ENCODE data around the gene MAP2K6.
"Not testable (repeated sequence)": the region's sequence is repeated elsewhere in the genome, so short reads cannot be mapped to it uniquely, and the experiment has no call there.

The MAP2K6 gene

DNA sequence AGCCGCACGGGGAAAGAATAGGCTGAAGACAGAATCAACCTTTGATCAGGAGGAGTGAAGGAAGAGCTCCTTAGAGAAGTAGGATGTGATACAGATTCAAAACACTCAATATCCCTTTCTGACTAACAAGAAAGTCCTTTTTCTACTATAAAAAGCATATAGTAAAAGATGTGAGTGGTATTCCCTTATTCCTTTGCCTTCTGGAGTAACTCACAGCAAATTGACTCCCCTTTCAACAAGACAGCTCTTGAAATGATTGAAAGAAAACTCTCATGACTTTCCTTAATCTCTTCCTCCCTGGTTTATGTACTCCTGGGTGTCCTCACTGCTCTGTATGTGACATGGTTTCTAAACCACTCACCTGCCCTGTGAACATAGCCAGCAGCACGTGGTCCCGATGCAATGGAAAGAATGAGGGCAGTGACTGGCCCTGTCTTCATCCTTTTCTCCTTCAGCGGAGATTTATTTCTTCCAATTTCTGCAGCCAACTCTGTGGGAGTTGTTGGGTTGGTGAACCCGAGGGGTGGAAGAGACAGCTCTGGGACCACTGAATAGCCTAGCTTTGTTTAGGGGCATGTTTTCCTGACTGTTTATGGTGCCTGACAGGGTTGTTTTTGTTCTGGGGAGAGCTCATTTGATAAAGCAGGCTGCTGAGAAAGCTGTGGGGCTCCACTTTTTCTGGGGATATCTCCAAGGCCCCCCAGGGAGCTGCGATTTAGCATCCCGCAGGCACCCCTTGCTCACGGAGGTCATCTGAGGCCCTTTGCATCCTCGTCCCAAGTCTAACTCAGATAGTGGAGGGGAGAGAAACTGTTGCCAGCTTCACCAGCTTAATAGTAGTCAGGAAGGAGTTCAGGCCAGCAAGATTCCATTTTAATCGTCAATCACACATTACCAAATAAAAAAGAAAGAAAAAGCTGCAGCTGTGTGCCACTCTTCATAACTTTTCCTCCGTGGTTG is 46.7 kb downstream of the MAP2K6 start:
- no peak for DNase-seq

DNA sequence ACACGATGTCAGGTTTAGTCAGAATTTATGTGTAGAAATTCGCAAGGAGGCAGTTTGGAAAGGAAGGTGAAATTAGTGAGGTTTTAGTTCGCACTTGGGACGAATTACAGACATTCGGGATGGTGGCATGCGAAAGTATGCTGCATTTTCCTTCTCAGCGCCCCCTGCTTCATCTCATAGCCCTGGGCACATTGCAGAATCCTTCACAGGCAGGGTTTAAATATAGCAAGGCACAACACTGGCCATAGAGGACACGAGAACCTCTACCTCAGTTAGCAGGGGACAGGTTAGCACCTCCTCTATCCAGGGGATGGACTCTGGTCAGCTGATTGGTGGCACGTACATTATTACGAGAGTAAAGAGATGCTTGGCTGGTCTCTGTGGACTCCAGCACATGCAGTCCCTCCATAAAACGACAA is 47.5 kb downstream of the MAP2K6 start:
- no peak for DNase-seq

DNA sequence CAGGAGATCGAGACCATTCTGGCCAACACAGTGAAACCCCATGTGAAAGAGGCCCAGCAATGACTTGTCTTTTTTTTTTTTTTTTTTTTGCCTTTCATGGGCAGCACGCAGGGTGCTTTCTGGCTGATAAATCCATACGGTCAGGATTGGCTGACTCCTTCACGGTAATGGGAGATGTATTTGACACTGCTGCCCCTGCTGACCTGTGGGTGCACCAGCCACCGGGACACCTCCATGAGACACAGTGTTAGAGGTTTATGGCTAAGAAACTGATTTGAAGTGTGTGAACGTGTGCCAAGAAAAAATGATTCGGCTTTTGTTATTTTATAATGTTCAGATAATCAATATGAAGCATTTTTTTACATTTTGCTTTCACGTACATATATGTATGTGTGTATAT is 48.4 kb downstream of the MAP2K6 start:
- no peak for DNase-seq

DNA sequence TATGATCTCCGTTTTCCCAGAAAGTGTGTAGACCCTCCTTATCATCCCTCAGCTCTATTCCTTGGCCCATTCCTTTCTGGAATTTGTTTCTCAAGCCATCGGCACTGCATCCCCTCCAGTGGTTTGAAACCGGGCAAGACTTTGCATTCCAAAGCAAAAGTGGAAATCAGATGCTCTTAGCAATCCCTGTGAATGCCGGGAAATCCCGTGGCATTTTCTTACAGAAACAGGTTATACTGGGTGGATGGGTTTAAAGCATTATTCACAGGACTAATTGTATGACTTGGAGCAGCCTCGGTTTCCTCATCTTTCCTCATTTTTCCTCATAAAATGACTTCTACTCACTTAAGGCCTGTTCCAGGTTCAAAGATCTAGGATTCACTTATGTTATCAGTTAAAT is 52.0 kb downstream of the MAP2K6 start:
- DNase-seq = no peak

DNA sequence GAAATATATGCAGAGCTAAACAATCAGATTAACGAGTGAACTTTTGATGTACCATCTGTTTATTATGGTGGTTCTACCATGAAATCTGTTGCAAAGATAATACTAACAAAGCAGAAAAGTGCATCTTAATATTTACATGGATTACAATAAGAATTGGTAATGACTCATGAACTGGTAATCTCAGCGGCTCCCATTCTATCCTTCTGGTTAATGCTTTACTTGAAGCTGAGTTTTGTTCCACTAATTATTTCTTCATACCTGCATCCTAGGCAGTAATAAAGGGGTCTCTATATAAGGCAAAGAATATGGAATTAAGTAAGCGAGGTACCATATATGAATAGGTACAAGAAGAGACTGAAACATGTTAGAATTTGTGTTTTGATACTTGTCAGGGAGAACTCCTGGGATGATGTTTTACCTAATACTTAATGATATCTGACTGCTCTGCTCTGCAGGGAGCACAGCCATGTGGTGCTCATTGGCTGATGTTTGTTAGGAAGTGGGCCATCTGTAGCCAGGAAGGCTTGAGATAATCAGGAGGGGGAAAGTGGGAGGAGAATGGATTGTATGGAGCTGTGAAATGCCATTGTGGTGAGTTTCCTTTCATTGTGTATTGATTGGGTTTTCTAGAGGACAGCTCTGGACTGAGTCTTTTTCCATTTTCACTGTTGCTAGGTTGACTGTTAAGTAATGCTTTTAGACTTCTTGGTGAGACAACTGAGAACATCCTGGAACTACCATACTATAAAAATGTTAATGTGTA is 52.6 kb downstream of the MAP2K6 start:
- DNase-seq = no peak

DNA sequence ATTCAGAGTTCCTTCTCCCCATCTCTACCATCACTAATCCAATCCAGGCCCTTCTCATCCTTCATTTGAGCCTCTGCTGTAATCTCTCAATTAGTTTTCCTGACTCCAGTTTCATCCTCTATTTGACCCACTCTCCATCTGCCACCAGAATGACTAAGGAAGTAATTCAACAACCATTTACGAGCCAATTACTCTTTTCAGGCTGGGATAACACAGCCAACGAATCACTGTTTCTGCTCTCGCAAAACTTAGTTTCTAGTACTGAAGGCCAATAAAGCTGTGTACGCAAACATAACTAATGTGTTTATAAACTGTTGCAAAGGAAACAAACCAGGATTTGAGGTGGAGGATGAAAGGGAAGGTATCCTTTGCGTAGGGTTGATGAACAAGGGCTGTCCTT is 53.7 kb downstream of the MAP2K6 start:
- no peak for DNase-seq

DNA sequence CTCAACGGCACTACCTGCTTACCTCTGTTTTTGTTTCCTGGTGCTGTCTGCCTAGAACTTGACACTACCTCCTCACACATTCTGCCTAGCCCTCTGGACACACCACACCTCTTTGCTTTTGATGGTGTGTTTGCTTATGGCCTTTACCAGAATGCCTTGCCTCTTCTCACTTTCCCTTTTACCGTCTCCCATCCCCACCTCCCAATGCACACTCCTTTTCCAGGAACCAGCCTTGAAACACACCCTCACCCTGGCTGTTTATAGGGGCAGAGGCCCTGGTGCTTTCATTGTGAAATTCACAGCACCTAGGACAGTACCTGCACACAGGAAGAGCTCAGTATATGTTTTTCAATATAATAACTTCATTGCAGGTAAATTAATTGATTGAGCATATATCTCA is 56.2 kb downstream of the MAP2K6 start:
- DNase-seq = no peak

DNA sequence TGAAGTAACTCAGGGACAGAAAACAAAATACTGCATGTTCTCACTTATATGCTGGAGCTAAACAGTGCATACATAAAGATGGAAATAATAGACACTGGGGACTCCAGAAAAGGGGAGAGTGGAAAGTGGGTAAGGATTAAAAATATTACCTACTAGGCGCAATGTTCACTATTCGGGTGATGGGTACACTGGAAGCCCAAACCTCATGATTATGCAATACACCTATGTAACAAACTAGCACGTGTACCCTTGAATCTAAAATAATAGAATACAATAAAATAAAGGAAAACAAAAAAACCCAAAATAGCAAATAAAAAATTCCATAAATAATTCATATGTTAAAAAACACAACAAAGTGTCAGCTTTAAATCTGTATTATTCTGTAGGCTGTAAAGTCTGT is 56.9 kb downstream of the MAP2K6 start:
- DNase-seq = no peak

DNA sequence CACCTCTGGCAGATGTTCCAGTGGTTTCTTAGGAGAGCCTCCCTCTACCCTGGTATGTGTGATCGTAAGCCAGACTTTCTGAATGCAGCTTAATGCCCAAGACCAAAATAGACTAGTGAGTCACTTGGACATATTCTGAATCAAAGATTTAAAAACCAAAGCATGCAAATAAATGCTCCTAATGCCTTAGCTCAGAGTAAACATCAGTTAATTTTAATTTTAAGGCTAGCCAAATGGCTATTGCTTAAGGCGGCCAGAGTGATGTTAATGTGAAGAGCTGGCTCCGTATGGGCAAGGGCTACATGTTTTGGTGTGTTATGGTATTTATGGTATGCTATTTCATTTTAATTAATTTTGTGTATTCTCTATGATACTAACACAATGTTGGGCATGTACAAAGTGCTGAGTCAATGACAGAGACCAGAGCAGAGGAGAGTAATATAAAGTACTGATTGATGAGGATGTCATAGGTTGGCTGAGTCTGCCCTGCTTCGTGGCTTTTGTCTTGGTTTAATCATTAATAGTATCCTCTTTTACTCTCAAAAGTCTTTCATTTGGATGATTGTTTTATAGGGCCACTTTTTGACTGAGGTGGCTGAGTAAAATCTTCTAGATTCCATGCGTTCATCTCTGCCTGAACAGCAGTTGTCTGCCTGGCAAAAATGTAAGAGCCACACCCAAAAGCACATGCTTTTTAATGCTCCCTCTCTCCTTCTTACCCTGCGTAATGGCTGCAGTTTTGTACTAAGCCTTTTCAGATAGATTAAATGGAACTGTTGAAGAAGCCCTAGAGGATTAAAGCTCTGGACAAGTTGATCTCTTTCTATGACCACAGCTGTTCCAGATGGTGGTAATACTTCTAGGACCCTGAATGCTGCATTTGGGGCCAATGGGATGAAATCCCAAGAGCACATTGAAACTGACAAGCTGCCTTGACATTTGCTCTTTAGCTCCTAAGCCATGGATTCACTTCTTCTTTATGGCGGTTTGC is 59.6 kb downstream of the MAP2K6 start:
- no peak for DNase-seq

DNA sequence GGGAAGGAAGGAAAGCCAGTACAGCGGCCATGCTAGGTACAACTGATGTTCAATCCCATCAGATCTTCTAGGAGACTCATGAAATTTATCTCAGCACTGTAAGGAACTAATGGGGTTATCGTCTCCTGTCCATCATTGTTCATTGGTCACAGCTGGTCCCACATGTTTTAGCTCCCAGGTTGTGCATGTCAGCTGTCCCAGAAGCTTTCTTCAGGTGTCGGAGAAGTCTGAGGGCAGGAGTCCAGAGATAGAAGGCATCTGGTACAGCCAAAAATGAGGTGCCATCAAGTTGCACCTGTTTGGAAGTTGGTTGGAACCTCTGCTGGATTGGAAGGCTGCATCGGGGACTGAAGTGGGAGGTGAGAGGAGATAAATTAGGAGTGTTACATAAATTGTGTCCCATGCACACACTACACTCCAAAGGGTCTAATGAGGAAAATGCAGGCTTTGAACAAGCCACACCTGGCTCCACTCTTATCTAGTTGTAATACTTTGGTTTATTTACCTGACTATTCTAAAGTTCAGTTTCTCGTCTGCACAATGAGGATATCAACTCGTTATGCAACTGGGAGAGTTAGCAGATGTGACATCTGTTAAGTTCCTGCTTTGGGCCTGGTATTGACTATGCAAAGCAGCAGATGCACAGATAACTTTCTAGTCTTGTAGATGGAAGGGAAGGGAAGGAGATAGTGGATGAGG is 62.9 kb downstream of the MAP2K6 start:
- no peak for DNase-seq

DNA sequence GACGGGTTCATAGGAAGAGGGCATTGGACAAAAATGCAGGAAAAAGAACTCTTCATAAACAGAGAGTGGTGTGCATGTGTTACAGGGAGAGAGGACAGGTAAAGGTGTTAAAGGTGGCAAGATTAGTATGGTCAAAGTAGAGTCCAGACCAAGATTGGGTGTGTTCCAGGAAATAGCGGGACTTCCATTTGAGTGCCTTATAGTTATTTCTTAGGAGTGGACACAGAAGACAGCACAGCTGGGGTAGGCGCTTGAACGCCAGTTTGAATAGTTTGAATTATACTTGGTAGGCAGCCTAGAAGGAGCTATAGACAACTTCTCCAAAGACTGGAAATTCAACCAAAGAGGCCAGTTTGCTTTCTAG is 63.4 kb downstream of the MAP2K6 start:
- DNase-seq = no peak

DNA sequence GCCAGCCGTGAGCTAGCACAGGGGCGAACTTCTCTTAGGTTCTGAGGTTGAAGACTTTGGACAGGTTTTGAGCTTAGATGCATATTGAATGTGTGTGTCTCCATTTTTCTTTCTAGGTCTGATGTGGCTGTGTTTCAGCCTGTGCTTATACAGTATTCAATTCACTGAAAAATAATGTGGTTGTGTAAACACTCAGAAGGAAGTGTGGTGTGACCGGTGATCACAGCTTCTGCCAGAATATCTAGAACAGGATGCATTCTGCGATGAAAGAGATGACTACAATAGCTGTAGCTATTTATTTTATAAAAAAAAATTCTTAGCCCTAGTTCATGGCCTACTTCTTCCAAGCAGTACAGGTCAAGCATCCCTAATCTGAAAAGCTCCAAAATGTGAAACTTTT is 64.4 kb downstream of the MAP2K6 start:
- no peak for DNase-seq

DNA sequence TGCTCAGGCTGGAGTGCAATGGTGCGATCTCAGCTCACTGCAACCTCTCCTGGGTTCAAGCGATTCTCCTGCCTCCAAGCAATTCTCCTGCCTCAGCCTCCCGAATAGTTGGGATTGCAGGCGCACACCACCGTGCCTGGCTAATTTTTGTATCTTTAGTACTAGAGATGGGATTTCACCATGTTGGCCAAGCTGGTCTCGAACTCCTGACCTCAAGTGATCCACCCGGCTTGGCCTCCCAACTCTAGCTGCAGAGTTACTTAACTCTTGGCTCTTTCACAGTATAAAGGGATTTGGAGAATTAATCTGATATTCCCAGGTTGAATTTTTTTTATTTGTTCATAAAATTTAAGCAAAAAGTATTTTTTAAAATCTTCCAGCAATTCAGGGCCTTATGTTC is 65.3 kb downstream of the MAP2K6 start:
- not testable (repeated sequence) for DNase-seq

DNA sequence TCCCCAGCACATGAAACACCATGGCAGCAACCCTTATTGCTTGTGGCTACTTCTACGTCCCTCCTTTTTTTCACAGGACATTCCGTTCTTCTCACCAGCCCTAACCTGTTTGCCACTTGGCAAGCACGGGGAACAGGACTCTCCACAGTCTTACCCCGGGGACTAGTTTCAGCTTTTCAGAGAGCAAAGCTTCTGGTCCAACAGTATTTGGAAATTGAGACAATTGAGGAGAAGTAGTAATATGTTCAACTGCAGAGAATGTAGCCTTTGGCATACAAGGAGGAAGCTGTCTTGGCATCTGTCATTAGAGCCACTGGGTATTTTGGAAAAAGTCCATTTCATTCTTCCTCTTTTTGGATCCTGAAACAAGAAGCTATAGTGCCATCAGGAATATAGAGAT is 65.7 kb downstream of the MAP2K6 start:
- DNase-seq = peak in 1 of 2 experiments; percentile 58

DNA sequence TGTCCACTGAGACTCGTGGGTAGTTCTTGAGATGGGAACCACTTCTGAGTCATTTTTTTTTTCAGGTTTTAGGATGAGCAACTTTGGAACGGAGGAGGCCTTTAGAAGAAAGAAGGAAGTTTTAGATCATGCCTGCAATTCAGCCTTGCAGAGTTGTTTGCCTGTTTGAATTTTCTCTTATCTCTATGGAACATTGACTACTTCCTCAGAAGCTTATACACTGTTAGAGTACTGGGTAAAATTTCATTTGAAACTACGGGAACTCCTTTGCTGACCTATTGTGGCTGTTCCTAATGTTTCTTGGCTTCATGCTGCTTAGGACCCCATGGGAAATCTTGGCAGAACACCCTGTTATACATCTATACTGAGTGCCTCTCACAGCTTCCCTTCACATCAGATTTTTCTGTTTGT is 70.8 kb downstream of the MAP2K6 start:
- no peak for DNase-seq

DNA sequence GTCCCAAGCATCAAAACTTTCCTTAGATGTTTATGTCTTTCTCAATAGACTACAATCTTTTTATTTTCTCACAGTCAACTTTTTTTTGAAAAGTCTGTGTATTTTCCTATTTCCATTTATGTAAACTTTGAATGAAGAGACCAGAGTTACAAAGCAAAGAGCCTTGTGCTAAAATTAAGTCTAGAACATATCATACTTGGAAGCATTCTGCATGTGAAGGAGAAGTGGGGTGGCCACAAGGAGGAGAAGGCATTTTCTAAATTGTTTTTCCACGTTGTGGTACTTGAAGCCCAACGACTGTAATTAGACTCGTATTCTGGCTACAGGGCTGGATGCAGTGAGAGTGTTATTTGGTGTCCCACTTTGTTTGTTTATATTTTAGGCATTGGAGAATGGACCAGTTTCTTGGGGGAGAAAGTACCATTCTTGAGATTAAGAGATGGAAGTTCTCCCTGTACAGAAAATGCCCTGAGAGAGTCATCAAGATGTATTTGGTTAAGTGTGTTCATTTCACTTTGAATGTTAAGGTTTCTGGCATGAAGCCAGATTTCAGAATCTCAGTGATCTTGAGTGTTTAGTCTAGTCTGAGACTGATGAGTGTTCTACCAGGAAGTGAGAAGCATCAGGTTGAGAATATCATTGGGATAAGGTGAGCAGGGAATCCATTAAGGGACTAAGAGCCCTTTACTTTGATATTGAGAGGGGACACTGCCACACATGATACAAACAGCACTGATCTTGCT is 71.6 kb downstream of the MAP2K6 start:
- DNase-seq = no peak

DNA sequence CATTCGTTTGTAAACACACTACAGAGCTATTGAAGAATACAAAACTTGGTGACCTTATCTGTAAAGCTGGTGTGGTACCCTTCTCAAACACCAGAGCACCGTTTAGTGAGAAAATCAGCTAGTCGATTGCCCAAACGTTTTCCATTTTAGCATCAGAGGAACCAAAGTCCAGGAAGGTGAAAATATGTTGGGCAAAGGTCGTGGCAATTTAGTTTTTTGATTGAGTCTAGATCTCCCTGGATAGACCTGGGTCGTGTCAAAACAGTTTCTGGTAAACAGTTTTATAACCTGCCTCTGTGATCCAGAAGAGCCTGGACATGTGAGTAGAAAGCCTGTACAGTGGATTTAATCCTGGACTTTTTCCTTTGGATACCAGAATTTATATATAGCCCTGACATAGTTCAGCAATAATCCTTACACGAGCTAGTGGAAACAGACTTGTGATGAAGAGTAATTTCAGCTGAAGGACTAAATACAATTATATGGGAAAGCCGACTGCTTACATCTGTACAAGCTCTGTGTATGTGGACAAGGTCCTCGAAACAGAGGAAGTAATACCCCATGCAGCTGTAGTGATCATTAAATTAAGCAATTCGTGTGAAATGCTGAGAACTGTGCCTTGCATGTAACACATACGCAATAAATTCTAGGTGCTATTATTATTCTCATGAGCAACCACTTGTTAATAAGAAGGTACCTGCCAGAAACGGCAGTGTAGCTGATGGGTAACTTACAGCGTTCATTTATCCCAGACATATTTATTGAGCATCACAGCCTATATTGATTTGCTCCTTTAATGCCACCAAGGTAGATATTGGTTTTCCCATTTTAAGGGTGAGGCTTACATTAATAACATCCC is 72.5 kb downstream of the MAP2K6 start:
- no peak for DNase-seq

DNA sequence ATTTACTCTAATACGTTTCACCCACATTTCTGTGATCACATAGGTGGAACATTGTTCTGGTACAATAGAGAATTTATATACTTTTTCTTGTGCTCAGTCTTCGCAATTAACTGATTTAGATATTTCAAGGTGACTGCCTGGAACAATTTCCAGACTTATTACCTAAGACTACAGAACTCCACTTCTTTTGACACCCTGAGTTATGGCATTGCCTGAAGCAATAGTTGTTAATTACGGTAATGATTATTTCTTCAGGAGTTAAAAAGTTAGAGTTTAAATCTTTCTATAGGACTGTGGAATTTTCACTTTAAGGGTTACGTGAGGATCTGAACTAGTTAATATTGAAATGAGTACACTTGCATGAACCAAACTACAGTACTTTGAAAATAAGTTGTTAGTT is 74.8 kb downstream of the MAP2K6 start:
- DNase-seq = no peak

DNA sequence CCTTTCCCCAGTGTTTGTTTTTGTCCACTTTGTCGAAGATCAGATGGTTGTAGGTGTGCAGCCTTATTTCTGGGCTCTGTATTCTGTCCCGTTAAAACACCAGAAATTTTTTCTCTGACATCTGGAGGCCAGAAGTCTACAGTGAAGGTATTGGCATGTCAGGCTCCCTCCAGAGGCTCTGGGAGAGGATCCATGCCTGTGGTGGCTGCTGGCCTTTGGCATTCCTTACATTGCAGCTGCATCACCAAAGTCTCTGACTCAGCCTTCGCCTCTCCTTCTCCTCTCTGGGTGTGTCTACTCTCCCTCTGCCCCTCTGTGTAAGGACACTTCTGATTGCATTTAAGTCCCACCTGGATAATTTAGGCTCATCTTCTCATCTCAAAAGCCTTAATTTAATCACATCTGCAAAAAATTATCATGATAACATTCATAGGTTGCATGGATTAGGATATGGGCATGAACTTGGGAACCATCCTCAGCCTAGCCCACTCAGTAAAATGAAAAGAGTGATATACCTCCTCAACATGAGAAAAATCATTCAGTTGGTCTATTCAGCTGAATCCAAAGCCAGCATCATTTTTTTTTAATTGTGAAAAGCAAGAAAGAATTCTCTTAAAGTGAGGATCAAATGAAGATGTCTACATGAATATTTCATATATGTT is 78.0 kb downstream of the MAP2K6 start:
- no peak for DNase-seq

DNA sequence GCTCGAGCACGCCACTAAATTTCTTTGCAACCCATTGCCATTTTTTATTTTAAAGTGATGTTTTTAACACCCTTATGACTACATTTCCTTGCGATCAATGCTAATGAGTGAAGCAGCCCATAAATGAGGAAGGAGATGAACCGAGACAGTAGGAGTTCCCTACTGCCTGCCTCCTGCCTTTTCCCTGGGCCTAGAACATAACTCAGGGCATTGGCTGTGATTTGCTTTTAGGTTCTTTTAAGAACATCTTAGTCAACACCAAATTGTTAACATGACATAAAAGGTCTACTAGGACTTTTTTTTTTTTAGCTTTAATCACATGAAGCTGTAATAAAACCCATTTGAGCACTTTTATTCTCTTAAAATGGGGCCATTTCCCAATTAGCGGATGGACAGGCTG is 81.3 kb downstream of the MAP2K6 start:
- DNase-seq = no peak
